HPDE6-E6E7 (cell line): Measurements from ENCODE around the gene NEK6.

Experiments
- DNase-seq: peaks from one replicate; pipeline ENCODE4 v3.0.0; 2011; ENCODE audit warnings: missing footprints; ENCODE audit errors: extremely low spot score

Gene NEK6

DNA sequence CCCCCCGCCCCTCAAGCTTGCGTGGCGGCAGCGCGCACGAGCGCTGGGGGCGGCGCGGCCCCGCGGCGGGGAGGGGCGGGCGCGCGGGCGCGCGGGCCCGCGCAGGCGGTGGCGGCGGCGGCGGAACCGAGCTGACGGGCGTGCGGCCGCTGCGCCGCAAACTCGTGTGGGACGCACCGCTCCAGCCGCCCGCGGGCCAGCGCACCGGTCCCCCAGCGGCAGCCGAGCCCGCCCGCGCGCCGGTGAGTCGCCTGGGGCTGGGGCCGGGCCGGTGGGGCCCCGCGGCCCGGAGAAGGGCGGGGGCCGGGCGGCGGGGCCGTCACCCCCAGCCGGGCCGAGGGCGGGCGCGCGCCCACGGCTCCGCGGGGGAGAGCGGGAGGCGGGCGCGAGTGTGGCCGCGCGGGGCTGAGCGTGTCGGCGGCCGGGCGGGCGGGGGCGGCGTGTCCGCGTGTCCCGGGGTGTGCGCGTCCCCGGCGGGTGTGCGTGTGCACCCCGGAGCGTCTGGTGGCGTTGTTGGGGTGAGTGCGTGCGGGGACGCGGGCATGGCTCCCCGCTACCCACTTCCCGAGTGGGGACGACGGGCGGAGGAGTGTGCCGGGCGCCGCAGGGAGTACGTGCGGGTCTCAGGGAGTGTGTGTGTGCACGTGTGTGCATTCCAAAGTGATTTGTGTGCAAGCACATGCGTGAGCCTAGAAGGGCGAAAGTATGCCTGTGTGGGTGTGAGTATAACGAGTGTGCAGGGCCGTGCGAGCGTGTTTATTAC lies at the start of gene NEK6:
Gene NEK6, plus strand, starts transcription at position 106 of the 763 bp plus-strand sequence. CDS start 44,016 bp downstream, outside the sequence.
- no peak for DNase-seq

DNA sequence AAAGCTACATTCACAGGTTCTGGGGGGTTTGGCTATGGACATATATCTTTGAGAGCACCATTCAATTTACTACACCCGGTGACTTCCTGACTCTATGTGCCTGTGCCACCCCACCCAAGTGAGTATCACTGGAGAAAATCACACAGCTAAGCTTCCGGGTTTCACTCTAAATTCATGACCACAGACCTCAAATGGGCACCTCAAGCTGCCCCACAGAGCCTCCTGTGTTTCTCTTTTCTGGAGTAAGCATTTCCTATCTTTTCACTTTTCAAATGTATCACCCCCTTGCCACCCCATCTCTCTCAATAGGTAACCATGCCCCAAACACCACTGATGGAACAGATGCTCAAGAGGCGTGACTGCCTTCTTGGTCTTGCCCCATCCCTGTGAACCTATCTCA lies 49.2 kb upstream of the NEK6 start:
- no peak for DNase-seq

DNA sequence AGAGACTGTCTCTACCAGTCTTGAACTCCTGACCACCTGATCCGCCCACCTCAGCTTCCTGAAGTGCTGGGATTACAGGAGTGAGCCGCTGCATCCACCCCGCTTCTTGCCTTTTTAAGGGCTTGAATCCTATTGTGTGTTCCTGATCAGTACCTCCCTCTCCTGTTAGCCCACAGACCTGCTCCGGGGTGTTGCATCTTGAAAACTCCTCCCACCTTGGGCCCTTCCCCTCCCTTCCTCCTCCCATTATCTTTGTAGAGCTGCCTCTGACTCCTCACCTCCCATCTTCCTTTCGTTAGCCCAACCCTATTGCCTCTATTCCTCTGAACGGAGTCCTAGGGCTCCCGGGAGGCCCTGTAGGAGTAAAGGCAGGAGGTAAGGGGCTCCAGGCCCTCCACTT lies 48.5 kb upstream of the NEK6 start:
- no peak for DNase-seq

DNA sequence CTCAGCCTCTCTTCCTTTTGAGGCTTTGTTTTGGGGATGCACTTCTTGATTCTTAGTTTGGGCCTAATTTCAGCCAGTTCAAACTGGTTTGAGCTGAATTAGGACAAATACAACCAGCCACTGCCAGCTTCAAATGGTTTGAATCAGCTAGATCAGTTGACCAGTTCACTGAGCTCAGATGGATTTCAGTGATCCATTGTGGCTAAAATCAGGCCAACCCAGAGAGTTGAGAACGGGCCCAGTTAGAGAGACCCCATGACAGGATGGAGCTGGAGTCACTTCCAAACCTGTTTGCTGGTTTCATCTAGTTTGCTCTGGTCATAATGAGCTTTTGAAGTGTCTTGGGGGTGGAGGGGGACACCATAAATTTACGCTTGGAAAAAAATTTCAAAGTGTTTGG lies 48.0 kb upstream of the NEK6 start:
- no peak for DNase-seq

DNA sequence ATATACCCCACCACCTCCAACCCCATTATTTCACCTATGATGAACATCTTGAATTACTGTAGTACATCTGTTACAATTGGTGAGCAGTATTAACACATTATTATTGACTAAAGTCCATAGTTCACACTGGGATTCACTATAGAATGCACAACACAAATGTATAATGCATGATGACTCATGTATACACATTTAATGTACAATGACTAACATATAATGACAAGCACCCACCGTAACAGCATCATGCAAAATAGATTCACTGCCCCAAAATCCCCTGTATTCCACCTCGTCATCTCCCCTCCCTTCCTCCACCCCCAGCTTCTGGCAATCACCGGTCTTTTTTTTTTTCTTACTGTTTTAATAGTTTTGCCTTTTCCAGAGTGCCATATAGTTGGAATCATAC lies 47.1 kb upstream of the NEK6 start:
- no peak for DNase-seq

DNA sequence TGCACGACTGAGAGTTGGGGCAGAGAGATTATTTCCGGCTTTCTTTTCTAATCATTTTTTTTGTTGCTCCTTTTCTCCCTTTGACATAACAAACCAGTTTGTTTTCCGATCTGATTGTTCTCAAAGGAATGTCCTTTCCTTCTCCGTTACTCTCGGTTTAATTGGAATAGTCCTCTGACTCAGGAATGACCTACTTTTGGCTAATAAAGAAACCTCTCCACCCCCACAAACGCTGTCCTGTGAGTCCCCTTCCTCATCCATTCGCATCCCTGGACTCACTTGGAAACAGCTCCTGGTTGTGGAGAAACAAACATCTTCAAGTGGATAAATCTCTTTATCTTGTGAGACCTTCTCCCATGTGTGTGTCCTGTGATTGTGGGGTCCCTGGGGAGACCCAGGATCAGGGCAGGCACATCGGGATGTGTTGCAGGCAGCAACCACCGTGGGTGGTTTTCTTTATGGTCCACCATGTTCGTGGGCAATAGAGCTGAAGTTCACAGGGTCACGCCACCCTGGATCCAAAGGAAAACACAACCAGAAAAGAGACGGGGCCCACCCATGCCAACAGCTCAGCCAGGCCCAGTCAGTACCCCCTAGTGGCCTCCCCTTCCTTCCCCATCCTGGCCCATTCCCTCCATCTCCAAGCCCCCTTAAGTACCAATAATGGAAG lies 45.2 kb upstream of the NEK6 start:
- DNase-seq: no peak

DNA sequence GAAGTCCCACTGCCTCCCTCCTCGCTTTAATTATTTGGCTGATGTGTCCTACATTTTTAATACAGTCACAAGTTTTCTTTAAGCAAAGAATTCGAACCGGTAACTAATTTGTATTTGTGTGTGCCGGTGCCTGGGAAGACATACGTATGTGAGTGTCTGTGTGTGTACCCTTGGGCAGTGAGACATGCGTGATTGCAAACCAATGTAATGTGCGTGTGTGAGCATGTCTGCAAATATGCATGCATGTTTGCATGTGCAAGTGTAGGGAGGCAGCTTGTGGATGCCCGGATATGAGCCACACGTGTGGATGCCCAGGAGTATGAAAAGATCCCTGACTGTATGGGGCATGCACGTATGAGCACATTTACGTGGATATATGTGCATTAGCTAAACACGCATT lies 44.4 kb upstream of the NEK6 start:
- no peak for DNase-seq

DNA sequence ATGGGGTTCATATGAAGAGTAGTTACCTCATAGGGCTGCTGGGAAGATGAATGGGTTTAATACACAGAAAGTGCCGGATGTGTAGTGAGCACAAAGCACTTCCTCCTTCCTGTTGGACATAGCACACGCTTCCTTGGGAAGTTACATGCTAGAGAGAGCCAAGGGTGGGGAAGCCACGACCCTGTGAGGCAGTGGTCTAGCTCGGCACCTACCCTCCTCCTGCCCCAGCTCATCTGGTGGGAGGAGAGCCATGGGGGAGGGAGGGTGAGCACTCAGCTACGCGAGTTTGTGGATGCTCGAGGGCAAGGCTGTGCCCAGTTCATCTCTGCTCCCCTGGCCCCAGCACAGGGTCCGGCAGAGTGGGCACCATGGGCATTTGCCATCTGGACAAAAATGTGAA lies 43.6 kb upstream of the NEK6 start:
- DNase-seq: no peak

DNA sequence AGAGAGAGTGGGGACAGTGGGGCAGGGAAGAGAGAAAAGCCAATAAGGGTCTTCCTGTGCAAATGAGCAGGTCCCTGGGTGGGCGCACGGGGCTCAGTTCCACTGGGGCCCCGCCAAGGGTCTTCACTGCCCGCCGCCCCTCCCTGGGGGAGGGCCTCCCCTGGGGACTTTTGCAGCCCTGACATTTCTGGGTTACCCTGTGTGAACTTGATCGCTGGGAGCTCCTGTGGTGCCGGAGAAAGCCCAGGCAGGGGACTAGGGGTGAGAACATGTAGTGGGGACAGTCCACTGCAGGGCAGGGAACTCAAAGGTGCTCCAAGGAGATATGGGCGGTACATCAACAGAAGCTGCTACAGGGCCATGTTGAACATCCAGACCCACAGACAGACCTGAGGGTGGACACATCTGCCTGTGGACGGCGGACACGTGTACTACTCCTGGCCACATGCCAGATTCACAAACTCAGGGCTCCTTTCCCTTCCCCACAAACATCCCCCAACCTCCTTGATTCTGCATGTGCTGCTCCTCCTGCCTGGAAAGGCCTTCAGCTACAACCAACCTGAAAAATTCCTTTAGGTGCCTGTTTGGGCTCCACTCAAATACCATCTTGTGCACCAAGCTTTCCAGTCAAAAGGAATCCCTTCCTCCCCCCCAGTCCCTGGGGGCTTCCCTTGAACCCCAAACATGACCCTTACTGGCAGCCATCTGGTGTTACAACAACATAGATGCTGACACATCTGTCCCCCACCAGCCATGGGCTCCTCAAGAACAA lies 43.0 kb upstream of the NEK6 start:
- DNase-seq: no peak

DNA sequence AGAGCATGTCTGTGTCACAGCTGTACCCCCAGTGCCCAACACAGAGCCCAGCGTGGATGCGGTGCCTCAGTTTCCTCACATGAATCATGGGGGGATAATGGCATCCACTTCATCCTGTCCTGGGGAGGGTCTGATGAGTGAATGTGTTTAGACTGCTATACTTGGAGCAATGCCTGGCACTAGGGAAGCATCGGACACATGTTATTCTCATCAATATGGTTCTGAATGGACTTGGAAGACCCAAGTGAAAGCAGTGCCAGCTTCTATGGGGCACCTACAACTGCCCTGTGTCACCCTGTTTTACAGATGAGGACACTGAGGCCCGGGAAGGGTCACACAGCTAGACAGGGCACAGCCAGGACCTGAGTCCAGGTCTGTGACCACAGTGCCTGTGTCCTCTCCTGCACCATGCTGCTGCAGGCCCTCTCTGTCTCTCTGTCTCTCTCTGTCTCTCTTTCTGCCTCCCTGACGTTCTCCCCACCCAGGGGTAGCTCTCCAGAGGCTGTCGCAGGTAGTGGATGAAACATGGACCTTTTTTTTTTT lies 42.3 kb upstream of the NEK6 start:
- no peak for DNase-seq

DNA sequence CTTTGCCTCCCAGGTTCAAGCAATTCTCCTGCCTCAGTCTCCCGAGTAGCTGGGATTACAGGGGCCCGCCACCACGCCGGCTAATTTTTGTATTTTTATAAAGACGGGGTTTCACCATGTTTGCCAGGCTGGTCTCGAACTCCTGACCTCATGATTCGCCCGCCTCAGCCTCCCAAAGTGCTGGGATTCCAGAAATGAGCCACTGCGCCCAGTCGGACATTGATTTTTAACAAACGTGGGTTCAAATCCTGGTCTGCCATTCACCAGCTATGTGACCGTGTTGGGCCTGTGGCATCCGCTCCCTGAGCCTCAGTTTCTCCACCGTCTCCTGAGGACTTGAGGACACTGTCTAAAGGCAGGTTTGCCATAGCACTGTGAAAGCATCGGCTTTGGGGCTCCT lies 41.8 kb upstream of the NEK6 start:
- no peak for DNase-seq

DNA sequence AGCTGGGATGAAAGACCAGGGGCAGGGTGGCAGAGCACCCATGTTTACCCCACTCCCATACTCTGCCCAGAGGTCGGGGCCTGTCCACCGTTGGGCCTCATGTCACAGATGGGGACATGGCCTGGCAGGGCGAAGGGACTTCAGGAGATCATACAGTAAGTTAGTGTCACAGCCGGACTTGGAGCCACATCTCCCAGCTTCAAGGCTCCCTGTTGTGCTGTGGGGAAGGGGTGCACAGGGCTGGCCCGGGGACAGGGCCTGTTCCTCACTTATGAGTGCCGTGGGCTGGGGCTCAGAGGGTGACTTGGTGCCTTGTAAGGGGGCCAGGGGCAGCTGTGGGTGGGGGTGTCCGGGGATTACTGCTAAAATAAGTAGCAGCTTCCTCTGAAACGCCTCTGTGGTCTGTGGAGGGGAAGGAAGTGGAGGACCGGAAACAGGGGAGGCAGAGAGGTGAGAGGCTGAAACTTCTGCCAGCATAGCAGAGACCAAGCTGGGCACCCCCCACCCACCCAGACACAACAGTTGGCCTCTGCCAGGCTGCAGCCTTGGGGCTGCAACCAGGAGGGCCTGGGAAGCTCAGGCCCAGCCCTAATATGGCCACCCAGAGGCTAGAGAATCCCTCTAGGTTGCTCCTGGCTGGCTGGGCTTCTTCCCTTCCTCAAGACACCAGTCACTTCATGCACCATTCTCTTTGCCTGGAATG lies 41.1 kb upstream of the NEK6 start:
- no peak for DNase-seq

DNA sequence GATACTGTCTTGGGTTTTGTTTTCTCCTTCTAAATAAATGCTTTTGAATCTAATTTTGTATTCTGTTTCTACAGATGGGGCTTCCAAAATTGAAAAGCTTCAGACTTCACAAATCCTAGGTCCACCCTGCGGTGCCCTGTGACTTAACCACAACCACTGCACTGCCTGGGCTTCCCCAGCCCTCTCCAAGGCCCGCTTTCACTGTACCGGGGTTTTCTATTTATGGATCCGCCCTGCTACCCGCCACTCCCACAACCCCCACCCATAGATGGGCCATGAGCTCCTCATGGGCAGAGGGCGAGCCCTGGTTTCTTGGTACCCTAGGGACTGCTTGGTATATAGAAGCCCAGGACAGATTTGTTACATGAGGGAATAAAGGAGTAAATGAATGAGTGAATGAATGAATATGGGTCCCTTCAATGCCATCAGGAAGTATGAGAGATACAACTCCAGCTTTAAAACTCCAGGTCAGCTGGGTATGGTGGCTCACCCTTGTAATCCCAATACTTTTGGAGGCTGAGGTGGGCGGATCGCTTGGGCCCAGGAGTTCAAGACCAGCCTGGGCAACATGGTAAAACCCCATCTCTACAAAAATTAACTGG lies 39.8 kb upstream of the NEK6 start:
- DNase-seq: no peak

DNA sequence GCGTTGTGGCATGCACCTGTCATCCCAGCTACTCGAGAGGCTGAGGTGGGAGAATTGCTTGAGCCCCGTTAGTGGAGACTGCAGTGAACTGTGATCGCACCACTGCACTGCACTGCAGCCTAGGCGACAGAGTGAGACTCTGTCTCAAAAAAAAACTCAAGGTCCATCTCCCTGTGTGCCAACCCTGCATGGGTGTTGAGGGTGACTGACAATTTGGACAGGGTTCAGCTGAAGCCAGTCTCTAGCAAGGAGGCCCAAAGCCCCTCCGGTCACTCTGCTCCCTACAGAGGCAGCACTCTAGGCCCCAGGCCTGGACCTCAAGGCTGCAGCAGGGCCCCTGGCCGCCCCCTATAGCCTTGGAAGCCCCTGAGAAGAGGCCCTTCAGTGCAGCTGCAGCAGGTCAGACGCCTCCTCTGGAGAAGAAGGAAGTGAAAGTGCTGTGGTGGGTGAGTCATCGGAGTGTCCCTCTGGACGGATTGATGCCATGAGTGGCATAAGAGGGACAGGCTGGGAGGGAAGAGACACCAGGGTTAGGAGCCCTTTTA lies 39.2 kb upstream of the NEK6 start:
- peak; percentile 44 for DNase-seq

DNA sequence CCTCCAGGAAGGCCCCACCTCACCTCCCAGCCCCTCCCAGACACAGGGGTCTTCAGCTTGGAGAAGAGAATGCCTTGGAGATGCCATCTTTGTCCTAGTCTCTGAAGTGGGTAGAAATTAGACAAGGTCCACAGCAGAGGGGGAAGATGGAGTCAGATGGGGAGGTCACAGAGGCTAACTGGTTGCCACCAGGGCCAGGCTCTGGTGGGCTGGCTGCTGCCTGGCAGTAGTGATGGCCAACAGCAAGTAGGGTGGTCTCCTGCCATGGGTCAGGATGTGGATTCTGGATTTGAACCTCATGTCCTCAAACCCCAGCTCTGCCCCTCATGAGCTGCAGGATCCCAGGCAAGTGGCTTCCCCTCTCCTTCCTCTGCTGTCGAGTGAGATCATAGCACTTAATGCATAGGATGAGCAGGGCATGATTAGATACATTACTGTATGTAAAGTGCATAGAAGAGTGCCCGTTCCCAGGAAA lies 38.7 kb upstream of the NEK6 start:
- no peak for DNase-seq

DNA sequence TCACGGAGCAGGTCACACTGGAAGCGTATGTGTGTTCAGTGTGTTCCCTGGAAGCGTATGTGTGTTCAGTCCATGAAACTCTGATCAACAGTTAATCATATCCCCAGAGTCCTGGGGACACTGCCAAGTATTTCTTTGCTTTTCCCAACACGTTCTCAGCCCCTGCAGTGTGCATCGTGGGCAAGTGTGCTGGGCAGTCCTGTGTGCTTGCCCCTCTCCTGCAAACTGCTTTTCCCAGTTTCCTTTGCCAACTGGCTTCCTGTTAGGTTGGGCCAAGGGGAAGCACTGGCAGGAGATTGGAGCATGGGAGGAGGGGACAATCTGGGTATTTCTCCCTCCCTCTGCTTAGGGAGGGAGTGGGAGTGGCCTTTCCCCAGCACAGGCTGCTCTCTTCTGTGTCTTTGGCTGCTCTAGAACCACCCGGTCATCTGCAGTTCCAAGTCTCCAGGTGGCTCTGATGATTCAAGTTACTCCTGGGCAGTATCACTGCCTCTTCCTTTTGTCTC lies 36.8 kb upstream of the NEK6 start:
- no peak for DNase-seq

DNA sequence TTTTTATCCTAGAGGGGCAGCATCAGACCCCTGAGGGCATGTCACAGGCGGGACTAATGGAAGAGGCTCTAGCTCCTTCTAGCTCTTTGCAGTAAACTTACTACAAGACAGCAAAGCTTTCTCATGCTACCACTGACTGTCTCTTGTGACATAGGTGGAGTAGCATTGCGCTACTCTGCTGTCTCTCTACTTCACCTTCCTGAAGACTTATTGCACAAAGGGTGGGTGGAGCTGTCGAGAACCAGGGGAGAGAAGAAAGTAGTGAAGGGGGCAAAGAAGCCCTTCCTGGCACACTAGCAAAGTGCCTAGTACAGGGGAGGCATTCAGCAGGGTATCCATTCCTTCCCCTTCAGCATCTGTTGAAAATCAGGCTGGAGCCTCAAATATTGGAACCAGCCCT lies 36.1 kb upstream of the NEK6 start:
- no peak for DNase-seq

DNA sequence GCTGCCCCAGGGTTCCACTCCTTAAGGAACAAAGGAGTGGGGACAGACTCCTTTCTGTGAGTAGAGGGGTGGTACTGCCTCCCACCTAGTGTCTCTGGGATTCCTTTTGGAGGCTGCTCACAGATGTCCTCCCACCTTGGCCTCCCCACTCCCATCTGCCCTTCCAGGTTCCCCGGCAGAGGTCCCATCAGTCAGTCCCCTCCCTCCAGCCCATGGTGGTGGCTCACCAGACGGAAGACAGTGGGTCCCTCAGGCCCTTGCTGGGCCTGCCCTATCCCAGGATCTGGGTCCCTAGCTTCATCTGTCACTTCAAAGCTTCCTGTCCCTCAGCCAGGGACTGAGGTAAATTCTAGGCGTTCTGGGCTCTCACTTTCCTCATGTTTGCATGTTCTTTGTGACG lies 35.6 kb upstream of the NEK6 start:
- no peak for DNase-seq

DNA sequence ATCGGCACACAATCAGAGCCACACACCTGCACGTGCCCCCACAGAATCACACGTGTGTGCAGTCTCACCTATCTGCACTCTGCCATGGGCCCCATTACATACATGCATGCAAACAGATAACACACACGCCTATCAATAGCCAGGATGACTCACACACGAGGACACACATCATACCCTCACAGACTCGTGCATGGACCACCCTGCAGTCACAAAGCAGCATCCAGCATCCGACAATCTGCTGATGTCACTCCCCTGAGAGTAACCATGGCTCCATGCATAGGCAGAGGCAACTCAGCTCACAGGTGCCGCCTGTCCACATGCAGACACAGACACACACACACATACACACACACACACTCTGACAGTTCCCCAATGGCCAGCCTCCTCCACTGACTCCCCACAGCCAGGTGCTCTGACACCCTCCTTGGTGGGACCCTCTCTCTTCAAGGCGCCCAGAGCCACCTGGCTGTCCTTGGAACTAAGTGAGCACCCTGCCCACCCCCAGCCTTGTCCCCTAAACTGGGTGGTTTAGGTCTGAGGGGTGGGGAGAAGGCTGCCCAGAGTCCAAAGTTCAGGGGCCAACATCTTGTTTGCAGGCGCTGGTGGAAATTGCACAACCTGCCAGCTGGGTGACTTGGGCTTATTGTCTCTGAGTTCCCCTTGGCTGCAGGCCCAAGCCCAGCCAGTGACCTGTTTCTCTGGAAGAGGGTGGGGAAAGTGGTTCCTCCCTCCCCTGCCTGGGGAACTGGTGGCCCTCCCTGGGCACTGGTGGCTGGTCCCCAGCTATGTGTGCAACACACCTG lies 34.6 kb upstream of the NEK6 start:
- no peak for DNase-seq

DNA sequence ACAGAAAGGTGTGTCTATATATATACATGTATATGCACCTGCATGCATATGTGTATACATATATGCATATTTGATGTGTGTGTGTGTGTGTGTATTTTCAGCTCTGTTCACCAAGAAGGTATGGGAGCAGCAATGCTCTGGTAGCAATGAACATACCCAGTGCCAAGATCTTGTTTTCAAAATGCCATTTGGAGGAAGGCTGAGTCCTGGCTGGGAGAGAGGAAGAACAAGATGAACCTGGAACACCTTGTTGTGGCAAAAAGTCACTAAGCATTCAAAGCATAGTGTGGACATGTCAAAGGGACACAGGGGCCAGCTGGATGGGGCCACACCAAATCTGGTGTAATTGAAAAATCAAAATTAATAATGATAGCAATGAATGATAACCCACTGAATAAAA lies 31.8 kb upstream of the NEK6 start:
- no peak for DNase-seq
